ENCODE data around the gene PAFAH1B2. TPM values are rescaled to one million over a fixed set of nuclear protein-coding genes. Genes with fewer than 3 reads are reported as not detected.

Gene PAFAH1B2
- 10 to 100 TPM; 46.1 to 71.0 (median 58.8) TPM for total RNA-seq
- total RNA-seq (2013) = 67.3 TPM

- Mint-ChIP-seq H3K4me1 (peaks cover 32 to 36% of the 10 kb centered on the region in 2 donors), H3K36me3 (peaks cover 6% of the 10 kb centered on the region), H3K27ac (peak within 1 kb of the TSS; percentile 89 to 93), H3K4me3 (peak within 1 kb of the TSS; percentile 100), H3K9me3 (no peaks in the 10 kb centered on the region), H3K27me3 (ENCODE audit: low read depth in 2 of 2) (peaks cover 12 to 30% of the 10 kb centered on the region in 2 donors)
- TF ChIP-seq CTCF (IDR thresholded peaks at IDR 0.05) = no peak
- no peaks in the 10 kb centered on the region for H3K9me3 ChIP-seq (ENCODE audit: control insufficient read depth, insufficient read depth, low read length)
- WGBS (ENCODE audit: insufficient coverage) = under 1% methylated on average over 45 of the region's 48 CpGs
- no peaks in the 10 kb centered on the region for H3K27me3 ChIP-seq (ENCODE audit: control insufficient read depth, insufficient read depth, low read length)
- ATAC-seq (peak; percentile 87 to 96 (median 93)), DNase-seq (peak; percentile 90 to 97)
- peak within 1 kb of the TSS; percentile 74 for H3K27ac ChIP-seq (ENCODE audit: low read length)
- H3K4me1 ChIP-seq (ENCODE audit: control insufficient read depth, insufficient read depth, low read length) = peaks cover 24% of the 10 kb centered on the region
- H3K4me3 ChIP-seq (ENCODE audit: low read length) = peak within 1 kb of the TSS; percentile 74
- intact Hi-C loops (cut with micrococcal nuclease) = loop anchor here (1.0 to 2.0 kb wide), 3 partner anchors 35 to 86 kb away; partner anchors contain the start of genes SIDT2 and SIK3
- peaks cover 11% of the 10 kb centered on the region for H3K36me3 ChIP-seq (ENCODE audit: control insufficient read depth, insufficient read depth, low read length)
These were observed at the start of gene PAFAH1B2 for GRCh38 chr11:117143871-117144476. Gene PAFAH1B2, plus strand, starts transcription at chr11:117144287. Its CDS starts 8,161 bp downstream, at chr11:117152448.

- H3K27ac Mint-ChIP-seq = peak overlapping the region; percentile 98
- intact Hi-C loops (cut with micrococcal nuclease) = loop anchor here (10.0 kb wide), 1 partner anchor 50 kb away; no protein-coding TSS in a partner anchor
- Histone ChIP-seq H3K4me1 (ENCODE audit: control insufficient read depth, insufficient read depth, low read length) (peaks cover 41% of the 10 kb centered on the region), H3K27ac (ENCODE audit: low read length) (peak overlapping the region; percentile 49), H3K9me3 (ENCODE audit: control insufficient read depth, insufficient read depth, low read length) (no peaks in the 10 kb centered on the region), H3K4me3 (ENCODE audit: low read length) (no peak overlapping the region), H3K36me3 (ENCODE audit: control insufficient read depth, insufficient read depth, low read length) (no peaks in the 10 kb centered on the region), H3K27me3 (ENCODE audit: control insufficient read depth, insufficient read depth, low read length) (no peaks in the 10 kb centered on the region)
- peaks cover 82% of the 10 kb centered on the region in 2 donors for H3K4me1 Mint-ChIP-seq
- 33% methylated on average over 4 of the region's 4 CpGs for WGBS (ENCODE audit: insufficient coverage)
- TF ChIP-seq CTCF (IDR thresholded peaks at IDR 0.05) = no peak
- no peaks in the 10 kb centered on the region for H3K27me3 Mint-ChIP-seq (ENCODE audit: low read depth in 2 of 2)
- peak overlapping the region; percentile 97 for H3K4me3 Mint-ChIP-seq
- peaks cover 8% of the 10 kb centered on the region for H3K36me3 Mint-ChIP-seq
- no peak for ATAC-seq
- no peaks in the 10 kb centered on the region for H3K9me3 Mint-ChIP-seq
- DNase-seq = peak in 1 of 2 donors; percentile 41
These were observed 49.3 kb upstream of the PAFAH1B2 start for GRCh38 chr11:117094776-117095175.

- ATAC-seq (peak in 1 of 3 donors; percentile 6), DNase-seq (peak in 1 of 2 donors; percentile 53)
- Mint-ChIP-seq H3K27me3 (ENCODE audit: low read depth in 2 of 2) (no peaks in the 10 kb centered on the region), H3K27ac (peak overlapping the region; percentile 98), H3K4me3 (peak overlapping the region; percentile 97), H3K36me3 (peaks cover 8% of the 10 kb centered on the region), H3K4me1 (peaks cover 79 to 80% of the 10 kb centered on the region in 2 donors), H3K9me3 (no peaks in the 10 kb centered on the region)
- 42% methylated on average over 9 of the region's 9 CpGs for WGBS (ENCODE audit: insufficient coverage)
- H3K9me3 ChIP-seq (ENCODE audit: control insufficient read depth, insufficient read depth, low read length) = no peaks in the 10 kb centered on the region
- intact Hi-C loops (cut with micrococcal nuclease) = loop anchor here (2.0 to 10.0 kb wide), 2 partner anchors 51 to 165 kb away; no protein-coding TSS in a partner anchor
- TF ChIP-seq CTCF (IDR thresholded peaks at IDR 0.05) = no peak
- no peaks in the 10 kb centered on the region for H3K27me3 ChIP-seq (ENCODE audit: control insufficient read depth, insufficient read depth, low read length)
- no peak overlapping the region for H3K4me3 ChIP-seq (ENCODE audit: low read length)
- H3K27ac ChIP-seq (ENCODE audit: low read length) = peak overlapping the region; percentile 93
- no peaks in the 10 kb centered on the region for H3K36me3 ChIP-seq (ENCODE audit: control insufficient read depth, insufficient read depth, low read length)
- H3K4me1 ChIP-seq (ENCODE audit: control insufficient read depth, insufficient read depth, low read length) = peaks cover 47% of the 10 kb centered on the region
These were observed 48.6 kb upstream of the PAFAH1B2 start for GRCh38 chr11:117095284-117096161.

Measured in natural killer cell (primary cell).